Skeletal muscle tissue (tissue), 4 donors: ENCODE results near the gene SLC26A1. TPM values are rescaled to one million over a fixed set of nuclear protein-coding genes. Genes with fewer than 3 reads are reported as not detected.
"Not testable (repeated sequence)": the region's sequence is repeated elsewhere in the genome, so short reads cannot be mapped to it uniquely, and the experiment has no call there.

Experiments
- H3K27ac ChIP-seq: one replicate; pipeline ENCODE4 v1.7.0; 2013; ENCODE audit warnings: mild to moderate bottlenecking, low read depth, low read length, inconsistent platforms
- H3K27me3 ChIP-seq, 3 donors: one replicate each; pipeline ENCODE4 v1.7.0; 2013; ENCODE audit warnings: low read length in 3 of 3; ENCODE audit not compliant: control insufficient read depth in 3 of 3, insufficient read depth in 3 of 3
- H3K36me3 ChIP-seq, 3 donors: one replicate each; pipeline ENCODE4 v1.7.0; 2013; ENCODE audit warnings: low read length in 3 of 3; ENCODE audit not compliant: control insufficient read depth in 3 of 3, insufficient read depth in 3 of 3
- H3K4me1 ChIP-seq, 3 donors: one replicate each; pipeline ENCODE4 v1.7.0; 2013; ENCODE audit warnings: low read length in 3 of 3, mild to moderate bottlenecking in 3 of 3; ENCODE audit not compliant: control insufficient read depth in 3 of 3, insufficient read depth in 3 of 3
- H3K4me3 ChIP-seq, 3 donors: one replicate each; pipeline ENCODE4 v1.7.0; 2013; ENCODE audit warnings: low read length in 3 of 3
- H3K9ac ChIP-seq, 3 donors: one replicate each; pipeline ENCODE4 v1.7.0; 2013; ENCODE audit warnings: low read length in 3 of 3, mild to moderate bottlenecking in 3 of 3, moderate library complexity in 2 of 3, low read depth in 1 of 3
- H3K9me3 ChIP-seq, 3 donors: one replicate each; pipeline ENCODE4 v1.7.0; 2013; ENCODE audit warnings: low read length in 3 of 3; ENCODE audit not compliant: control insufficient read depth in 3 of 3
- total RNA-seq: library from RNA; depleted of rRNA; stranded (reverse); fragments of >200 nt; gene quantifications from one replicate; pipeline ENCODE4 v1.2.3, GENCODE V29; 2014
- donor health status: Osteomylitis.

The SLC26A1 gene
- total RNA-seq, 1 donor from 2014 or later: not detected

GRCh38 chr4:948101-948935, 44.9 kb downstream of the SLC26A1 start:
- Histone ChIP-seq H3K36me3 (peaks cover 4 to 11% (median 4%) of the 10 kb centered on the region in 3 donors), H3K4me1 (peaks cover 0 to 6% (median 5%) of the 10 kb centered on the region in 3 donors), H3K27me3 (no peaks in the 10 kb centered on the region), H3K9ac (no peak overlapping the region), H3K27ac (no peak overlapping the region), H3K9me3 (no peaks in the 10 kb centered on the region), H3K4me3 (no peak overlapping the region)

- H3K4me1 ChIP-seq: peaks cover 0 to 6% (median 5%) of the 10 kb centered on the region in 3 donors
- H3K27me3 ChIP-seq: no peaks in the 10 kb centered on the region
- H3K27ac ChIP-seq: no peak overlapping the region
- H3K36me3 ChIP-seq: peaks cover 0 to 6% (median 0%) of the 10 kb centered on the region in 3 donors
- no peak overlapping the region for H3K4me3 ChIP-seq
- no peak overlapping the region for H3K9ac ChIP-seq
- no peaks in the 10 kb centered on the region for H3K9me3 ChIP-seq
Observed at GRCh38 chr4:947491-947971, 45.7 kb downstream of the SLC26A1 start.

- no peak overlapping the region for H3K9ac ChIP-seq
- H3K4me1 ChIP-seq: peaks cover 0 to 6% (median 5%) of the 10 kb centered on the region in 3 donors
- H3K9me3 ChIP-seq: no peaks in the 10 kb centered on the region
- peaks cover 0 to 6% (median 0%) of the 10 kb centered on the region in 3 donors for H3K36me3 ChIP-seq
- H3K4me3 ChIP-seq: no peak overlapping the region
- no peaks in the 10 kb centered on the region for H3K27me3 ChIP-seq
- no peak overlapping the region for H3K27ac ChIP-seq
Observed at GRCh38 chr4:946517-947471, 46.4 kb downstream of the SLC26A1 start.

DNA sequence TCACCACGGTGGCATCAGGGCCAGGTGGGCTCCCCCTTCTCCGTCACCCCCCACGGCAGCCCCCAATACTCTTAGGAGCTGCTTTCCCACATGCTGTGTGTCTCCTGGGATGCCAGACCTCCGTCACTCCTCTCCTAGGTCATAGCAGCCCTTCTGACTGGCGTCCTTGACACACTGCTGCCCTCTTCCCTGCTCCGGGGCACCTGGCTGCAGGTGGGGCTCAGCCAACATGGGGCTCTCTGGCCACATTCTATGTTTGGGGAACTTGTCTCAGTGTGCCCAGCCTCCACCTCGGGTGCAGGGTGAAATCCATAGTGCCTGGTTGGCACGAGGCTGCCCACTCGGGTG, 47.1 kb downstream of the SLC26A1 start:
- Histone ChIP-seq H3K27me3 (no peaks in the 10 kb centered on the region), H3K36me3 (peaks cover 0 to 2% (median 0%) of the 10 kb centered on the region in 3 donors), H3K4me3 (no peak overlapping the region), H3K9ac (no peak overlapping the region), H3K4me1 (peaks cover 0 to 2% (median under 1%) of the 10 kb centered on the region in 3 donors), H3K27ac (no peak overlapping the region), H3K9me3 (no peaks in the 10 kb centered on the region)

GRCh38 chr4:945274-946102, 47.7 kb downstream of the SLC26A1 start:
- peaks cover 0 to 2% (median 0%) of the 10 kb centered on the region in 3 donors for H3K36me3 ChIP-seq
- H3K9me3 ChIP-seq: no peaks in the 10 kb centered on the region
- no peak overlapping the region for H3K4me3 ChIP-seq
- H3K9ac ChIP-seq: no peak overlapping the region
- no peaks in the 10 kb centered on the region for H3K27me3 ChIP-seq
- H3K4me1 ChIP-seq: no peaks in the 10 kb centered on the region
- no peak overlapping the region for H3K27ac ChIP-seq

DNA sequence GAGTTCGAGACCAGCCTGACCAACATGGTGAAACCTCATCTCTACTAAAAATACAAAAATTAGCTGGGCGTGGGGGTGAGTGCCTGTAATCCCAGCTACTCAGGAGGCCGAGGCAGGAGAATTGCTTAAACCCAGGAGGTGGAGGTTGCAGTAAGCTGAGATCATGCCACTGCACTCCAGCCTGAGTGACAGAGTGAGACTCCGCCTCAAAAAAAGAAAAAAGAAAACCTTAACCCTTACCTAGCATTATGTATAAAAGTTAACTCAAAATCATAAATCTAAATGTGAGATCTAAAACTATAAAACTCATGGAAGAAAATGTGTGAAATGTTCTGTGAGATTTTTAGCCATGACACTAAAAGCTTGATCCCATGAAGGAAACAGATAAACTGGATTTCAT, 53.7 kb downstream of the SLC26A1 start:
- not testable (repeated sequence) for H3K27ac ChIP-seq, H3K9me3 ChIP-seq, H3K4me3 ChIP-seq, H3K36me3 ChIP-seq, H3K9ac ChIP-seq, H3K4me1 ChIP-seq, H3K27me3 ChIP-seq

Other genes starting within 250 kb of the SLC26A1 start
- gene CPLX1, start 167.3 kb downstream of the SLC26A1 start, total RNA-seq: not detected
- 19.8 TPM for gene GAK, start 61.1 kb downstream of the SLC26A1 start, total RNA-seq
- 18.3 TPM for gene TMEM175, start 60.9 kb downstream of the SLC26A1 start, total RNA-seq
- gene DGKQ, start 19.8 kb downstream of the SLC26A1 start, total RNA-seq: 2.1 TPM
- 1.0 TPM for gene IDUA, start 6.4 kb downstream of the SLC26A1 start, total RNA-seq
- 54.3 TPM for gene FGFRL1, start 18.2 kb upstream of the SLC26A1 start, total RNA-seq
- gene RNF212, start 120.2 kb upstream of the SLC26A1 start, total RNA-seq: 3.7 TPM
- gene SPON2, start 179.2 kb upstream of the SLC26A1 start, total RNA-seq: 29.2 TPM